OCI-LY7 (cell line): Measurements from ENCODE around the gene SHOX.

Experiments
- CTCF ChIP-seq: fragments of 200-600 bp; sonication (generic); conservative IDR thresholded peaks from 2 replicates; pipeline ENCODE4 v1.5.1; 2014; ENCODE audit warnings: mild to moderate bottlenecking, antibody characterized with exemption, low read length, moderate library complexity, mixed read lengths
- EZH2phosphoT487 ChIP-seq: fragments of 200-600 bp; sonication (generic); IDR thresholded peaks from 2 replicates; pipeline ENCODE4 v1.6.1; 2018; ENCODE audit warnings: low read depth, borderline replicate concordance, mild to moderate bottlenecking, mixed run types, antibody characterized with exemption, low read length, moderate library complexity, mixed read lengths

- TF ChIP-seq CTCF (no peak), EZH2phosphoT487 (no peak)
Measured at GRCh38 chrX:682892-683291, 52.3 kb downstream of the SHOX start.
